Hepatocyte (in vitro differentiated cells): ENCODE data around the gene SLC5A10. TPM values are rescaled to one million over a fixed set of nuclear protein-coding genes. Genes with fewer than 3 reads are reported as not detected.

ENCODE experiments used
- DNase-seq: peaks from one replicate; pipeline ENCODE4 v3.0.0-alpha.2; 2016; ENCODE audit warnings: low spot score
- H2AFZ ChIP-seq: fragments of 200-600 bp; sonication (generic); 2 replicates; pipeline ENCODE4 v1.6.0; 2016; ENCODE audit warnings: antibody characterized with exemption, mild to moderate bottlenecking
- H3K27ac ChIP-seq: fragments of 200-600 bp; sonication (generic); 2 replicates; pipeline ENCODE4 v1.5.1; 2016; ENCODE audit warnings: mild to moderate bottlenecking
- H3K27me3 ChIP-seq: fragments of 200-600 bp; sonication (generic); 2 replicates; pipeline ENCODE4 v1.6.1; 2016
- H3K36me3 ChIP-seq: fragments of 200-600 bp; sonication (generic); replicated peaks from 2 replicates; pipeline ENCODE4 v1.5.1; 2016; ENCODE audit warnings: low read depth; ENCODE audit not compliant: insufficient read depth
- H3K4me1 ChIP-seq: fragments of 200-600 bp; sonication (generic); 2 replicates; pipeline ENCODE4 v1.5.1; 2016; ENCODE audit warnings: mild to moderate bottlenecking, moderate library complexity; ENCODE audit not compliant: insufficient read depth
- H3K4me2 ChIP-seq: fragments of 200-600 bp; sonication (generic); 2 replicates; pipeline ENCODE4 v1.6.0; 2016
- H3K4me3 ChIP-seq: fragments of 200-600 bp; sonication (generic); 2 replicates; pipeline ENCODE4 v1.5.1; 2016; ENCODE audit warnings: mild to moderate bottlenecking
- H3K79me2 ChIP-seq: fragments of 200-600 bp; sonication (generic); 2 replicates; pipeline ENCODE4 v1.6.0; 2017; ENCODE audit warnings: mild to moderate bottlenecking
- H3K9me2 ChIP-seq: fragments of 200-600 bp; sonication (generic); replicated peaks from 2 replicates; pipeline ENCODE4 v1.6.0; 2017; ENCODE audit warnings: mild to moderate bottlenecking; ENCODE audit not compliant: insufficient read depth
- H3K9me3 ChIP-seq: fragments of 200-600 bp; sonication (generic); 2 replicates; pipeline ENCODE4 v1.5.1; 2016; ENCODE audit warnings: low read depth, mild to moderate bottlenecking
- H4K20me1 ChIP-seq: fragments of 200-600 bp; sonication (generic); 2 replicates; pipeline ENCODE4 v1.6.0; 2016; ENCODE audit warnings: mild to moderate bottlenecking; ENCODE audit not compliant: insufficient read depth, poor library complexity, severe bottlenecking
- EZH2 ChIP-seq: fragments of 200-600 bp; sonication (generic); IDR thresholded peaks from 2 replicates; pipeline ENCODE4 v1.6.1; 2016; ENCODE audit warnings: antibody characterized with exemption, mild to moderate bottlenecking, borderline replicate concordance
- EZH2phosphoT487 ChIP-seq: fragments of 200-600 bp; sonication (generic); IDR thresholded peaks from one replicate; pipeline ENCODE4 v1.6.1; 2018; ENCODE audit warnings: antibody characterized with exemption, mild to moderate bottlenecking, low read depth, moderate library complexity; ENCODE audit not compliant: unreplicated experiment, severe bottlenecking
- WGBS: methylation state at CpG from one replicate; pipeline ENCODE4 v1.1.6; 2016; ENCODE audit warnings: low lambda C conversion rate; ENCODE audit errors: missing lambda C conversion rate; 5-methylcytosine and 5-hydroxymethylcytosine counted together
- polyA plus RNA-seq: library from polyadenylated mRNA; unstranded; fragments of >200 nt; fragmentation: Nextera tagmentation; extraction: Ambion mirVana; gene quantifications from 2 replicates; pipeline ENCODE4 v1.2.1, GENCODE V29; 2016
- total RNA-seq: library from RNA; depleted of rRNA; stranded (reverse); fragments of >200 nt; gene quantifications from 2 replicates; pipeline ENCODE4 v1.2.3, GENCODE V29; 2014
- TF ChIP-seq, protein P1 (sequence below): fragments of 200-600 bp; sonication (generic); IDR thresholded peaks from 2 replicates; pipeline ENCODE4 v1.5.1; 2016; ENCODE audit warnings: antibody characterized with exemption, mild to moderate bottlenecking; ENCODE audit not compliant: poor library complexity

The SLC5A10 gene
- total and polyA plus RNA-seq, 2 experiments from 2014 or later = 0.22 TPM; not detected in 1

DNA sequence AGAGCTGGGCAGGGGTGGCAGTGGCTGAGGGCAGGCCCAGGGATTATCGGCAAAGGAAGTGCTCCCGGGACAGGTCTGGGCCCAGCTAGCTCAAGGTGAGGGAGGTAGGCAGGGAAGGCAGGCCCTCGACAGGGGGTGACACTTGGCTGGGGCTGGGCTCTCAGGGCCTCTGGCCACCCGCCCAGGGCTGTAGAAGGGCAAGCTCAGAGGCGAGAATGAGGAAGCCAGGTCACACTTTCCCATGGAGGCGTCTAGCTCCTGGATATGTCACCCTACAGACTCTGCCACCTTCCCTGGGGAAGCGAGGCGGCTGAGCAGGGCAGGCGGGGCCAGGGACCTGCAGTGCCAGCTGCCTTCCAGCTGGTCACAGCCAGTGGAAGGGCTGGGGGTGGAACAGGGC, 33.5 kb downstream of the SLC5A10 start:
- no peak overlapping the region for H3K27ac ChIP-seq
- no peaks in the 10 kb centered on the region for H3K27me3 ChIP-seq
- H2AFZ ChIP-seq = no peak overlapping the region
- no peak overlapping the region for H3K4me3 ChIP-seq
- no peaks in the 10 kb centered on the region for H3K9me2 ChIP-seq
- 91% methylated on average over 9 of the region's 9 CpGs for WGBS
- peaks cover 9% of the 10 kb centered on the region for H3K79me2 ChIP-seq
- no peaks in the 10 kb centered on the region for H3K9me3 ChIP-seq
- no peak for DNase-seq
- TF ChIP-seq, protein P1, sequence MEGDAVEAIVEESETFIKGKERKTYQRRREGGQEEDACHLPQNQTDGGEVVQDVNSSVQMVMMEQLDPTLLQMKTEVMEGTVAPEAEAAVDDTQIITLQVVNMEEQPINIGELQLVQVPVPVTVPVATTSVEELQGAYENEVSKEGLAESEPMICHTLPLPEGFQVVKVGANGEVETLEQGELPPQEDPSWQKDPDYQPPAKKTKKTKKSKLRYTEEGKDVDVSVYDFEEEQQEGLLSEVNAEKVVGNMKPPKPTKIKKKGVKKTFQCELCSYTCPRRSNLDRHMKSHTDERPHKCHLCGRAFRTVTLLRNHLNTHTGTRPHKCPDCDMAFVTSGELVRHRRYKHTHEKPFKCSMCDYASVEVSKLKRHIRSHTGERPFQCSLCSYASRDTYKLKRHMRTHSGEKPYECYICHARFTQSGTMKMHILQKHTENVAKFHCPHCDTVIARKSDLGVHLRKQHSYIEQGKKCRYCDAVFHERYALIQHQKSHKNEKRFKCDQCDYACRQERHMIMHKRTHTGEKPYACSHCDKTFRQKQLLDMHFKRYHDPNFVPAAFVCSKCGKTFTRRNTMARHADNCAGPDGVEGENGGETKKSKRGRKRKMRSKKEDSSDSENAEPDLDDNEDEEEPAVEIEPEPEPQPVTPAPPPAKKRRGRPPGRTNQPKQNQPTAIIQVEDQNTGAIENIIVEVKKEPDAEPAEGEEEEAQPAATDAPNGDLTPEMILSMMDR = no peak
- no peaks in the 10 kb centered on the region for H3K36me3 ChIP-seq
- H4K20me1 ChIP-seq = no peaks in the 10 kb centered on the region
- no peak overlapping the region for H3K4me2 ChIP-seq
- peaks cover 19% of the 10 kb centered on the region for H3K4me1 ChIP-seq

DNA sequence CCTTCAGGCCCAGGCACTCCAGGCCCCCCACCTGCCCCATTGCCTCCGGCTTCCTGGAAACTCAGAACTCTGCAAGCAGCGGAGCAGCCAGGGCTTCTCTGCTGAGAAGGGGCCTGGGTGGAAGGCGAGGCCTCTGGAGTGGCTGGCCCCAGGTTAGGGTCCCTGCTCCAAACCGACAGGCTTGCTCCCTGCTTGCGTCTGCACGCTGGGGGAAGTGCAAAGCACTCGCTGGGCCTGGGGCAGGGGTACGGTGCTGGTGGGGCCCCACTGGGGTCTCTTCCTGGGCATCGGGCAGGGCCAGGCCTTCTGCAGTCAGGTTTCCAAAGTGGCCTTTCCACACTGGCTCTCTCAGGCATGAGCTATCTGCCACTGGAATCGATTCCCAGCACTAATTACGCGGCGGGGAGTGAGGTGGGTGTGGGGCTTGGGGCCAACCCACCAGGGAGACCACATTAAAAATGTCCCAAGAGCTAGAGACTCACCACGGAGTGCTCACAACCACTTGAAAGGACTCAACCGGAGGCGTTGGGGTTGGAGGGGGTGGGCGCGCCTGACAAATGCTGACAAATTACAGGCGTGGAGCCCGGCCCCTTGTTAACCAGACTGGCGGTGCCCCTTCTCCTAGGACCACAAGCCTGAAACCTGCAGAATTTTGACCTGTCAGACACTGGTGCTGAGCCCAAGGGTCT, 34.7 kb downstream of the SLC5A10 start:
- TF ChIP-seq EZH2 (no peak), EZH2phosphoT487 (no peak)
- TF ChIP-seq, protein P1 = no peak
- Histone ChIP-seq H4K20me1 (no peaks in the 10 kb centered on the region), H3K36me3 (no peaks in the 10 kb centered on the region), H3K9me2 (no peaks in the 10 kb centered on the region), H2AFZ (no peak overlapping the region), H3K4me3 (no peak overlapping the region), H3K79me2 (peaks cover 17% of the 10 kb centered on the region), H3K9me3 (no peaks in the 10 kb centered on the region), H3K4me1 (peaks cover 13% of the 10 kb centered on the region), H3K27ac (no peak overlapping the region), H3K27me3 (no peaks in the 10 kb centered on the region), H3K4me2 (no peak overlapping the region)
- 87% methylated on average over 21 of the region's 21 CpGs for WGBS
- DNase-seq = no peak

DNA sequence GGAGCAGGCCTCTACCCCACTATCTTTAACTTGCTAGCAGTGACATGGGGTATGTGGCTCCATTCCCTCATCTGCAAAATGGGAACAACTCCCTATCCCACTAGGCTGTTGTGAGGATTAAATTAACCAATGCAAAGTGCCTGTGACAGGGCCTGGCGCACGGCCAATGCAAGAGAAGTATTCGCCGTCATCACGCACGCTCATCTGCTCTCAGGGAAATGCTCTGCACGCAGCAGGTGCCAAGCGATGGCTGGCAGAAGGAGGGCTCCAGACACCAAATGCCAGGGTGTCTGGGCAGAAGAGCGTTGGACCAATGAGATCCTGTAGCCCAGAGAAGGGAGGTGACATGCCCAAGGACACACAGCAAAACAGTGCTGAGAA, 35.3 kb downstream of the SLC5A10 start:
- DNase-seq = no peak
- H3K79me2 ChIP-seq = peaks cover 17% of the 10 kb centered on the region
- no peak overlapping the region for H3K4me3 ChIP-seq
- H3K4me1 ChIP-seq = peaks cover 8% of the 10 kb centered on the region
- no peaks in the 10 kb centered on the region for H4K20me1 ChIP-seq
- no peaks in the 10 kb centered on the region for H3K27me3 ChIP-seq
- no peak overlapping the region for H3K4me2 ChIP-seq
- H3K27ac ChIP-seq = no peak overlapping the region
- H3K9me3 ChIP-seq = no peaks in the 10 kb centered on the region
- no peak overlapping the region for H2AFZ ChIP-seq
- 96% methylated on average over 9 of the region's 9 CpGs for WGBS
- no peak for TF ChIP-seq EZH2phosphoT487
- TF ChIP-seq EZH2 = no peak
- TF ChIP-seq, protein P1 = no peak
- no peaks in the 10 kb centered on the region for H3K36me3 ChIP-seq
- no peaks in the 10 kb centered on the region for H3K9me2 ChIP-seq
